Esophagus muscularis mucosa (tissue), 4 donors: ENCODE measurements around the gene EMP1. TPM values are rescaled to one million over a fixed set of nuclear protein-coding genes. Genes with fewer than 3 reads are reported as not detected.
A peak's percentile ranks its signal among the peaks of the same experiment; 100 is the strongest.

Experiments used
- DNase-seq: peaks from one replicate; pipeline ENCODE4 v3.0.0-alpha.2; 2017; ENCODE audit errors: extremely low spot score
- H3K27ac ChIP-seq, 4 donors: fragments of 200-600 bp; sonication (generic); replicated peaks in 1 of 4; 1 replicate in 3 of 4; 2 replicates in 1 of 4; pipeline ENCODE4 v1.5.1; 2016 to 2019; ENCODE audit warnings: mild to moderate bottlenecking in 1 of 4
- H3K27me3 ChIP-seq, 4 donors: fragments of 200-600 bp; sonication (generic); one replicate each; pipeline versions ENCODE4 v1.5.1 to v1.6.0; 2016 to 2019
- H3K36me3 ChIP-seq, 4 donors: fragments of 200-600 bp; sonication (generic); one replicate each; pipeline ENCODE4 v1.5.1; 2016 to 2019
- H3K4me1 ChIP-seq, 4 donors: fragments of 200-600 bp; sonication (generic); one replicate each; pipeline ENCODE4 v1.5.1; 2016 to 2019
- H3K4me3 ChIP-seq, 4 donors: fragments of 200-600 bp; sonication (generic); 1 replicate in 2 of 4; 2 replicates in 2 of 4; pipeline ENCODE4 v1.5.1; 2016 to 2019; ENCODE audit warnings: mild to moderate bottlenecking in 4 of 4, moderate library complexity in 1 of 4
- H3K9me3 ChIP-seq, 4 donors: fragments of 200-600 bp; sonication (generic); 1 replicate in 3 of 4; 2 replicates in 1 of 4; pipeline ENCODE4 v1.5.1; 2016 to 2019
- EP300 ChIP-seq: sonication (generic); formaldehyde crosslinking; IDR thresholded peaks from one replicate; pipeline ENCODE4 v1.6.1; 2017; ENCODE audit warnings: antibody characterized with exemption
- POLR2A ChIP-seq: fragments of 450-650 bp; IDR thresholded peaks from one replicate; pipeline ENCODE4 v1.6.1; 2017; ENCODE audit warnings: antibody characterized with exemption, moderate library complexity, mild to moderate bottlenecking, low read depth
- POLR2AphosphoS5 ChIP-seq, 2 donors: sonication (generic); formaldehyde crosslinking; IDR thresholded peaks; one replicate each; pipeline ENCODE4 v1.6.1; 2017; ENCODE audit warnings: antibody characterized with exemption in 2 of 2
- WGBS: methylation state at CpG from one replicate; pipeline ENCODE4 v1.1.5; 2018; 5-methylcytosine and 5-hydroxymethylcytosine counted together
- intact Hi-C: fragments of 100-400 bp; cut with DNase I; formaldehyde crosslinking; loops from one replicate; pipeline ENCODE4 v1.15.1; 2023
- total RNA-seq, 4 donors: library from RNA; depleted of rRNA; stranded (reverse); fragments of >200 nt; gene quantifications; one replicate each; pipeline versions ENCODE4 v1.1.0 to v1.2.1, GENCODE V29; 2016
- TF ChIP-seq, protein P1 (sequence below), 3 experiments: fragments of 200-600 bp in 2 of 3; fragments of 450-650 bp in 1 of 3; sonication (generic) in 2 of 3; IDR thresholded peaks; one replicate each; pipeline ENCODE4 v1.5.1; 2017 to 2019; ENCODE audit warnings: antibody characterized with exemption in 3 of 3, mild to moderate bottlenecking in 2 of 3, moderate library complexity in 1 of 3

The EMP1 gene
- total RNA-seq, 4 donors from 2014 or later = 42.8 to 425 (median 63.0) TPM

DNA sequence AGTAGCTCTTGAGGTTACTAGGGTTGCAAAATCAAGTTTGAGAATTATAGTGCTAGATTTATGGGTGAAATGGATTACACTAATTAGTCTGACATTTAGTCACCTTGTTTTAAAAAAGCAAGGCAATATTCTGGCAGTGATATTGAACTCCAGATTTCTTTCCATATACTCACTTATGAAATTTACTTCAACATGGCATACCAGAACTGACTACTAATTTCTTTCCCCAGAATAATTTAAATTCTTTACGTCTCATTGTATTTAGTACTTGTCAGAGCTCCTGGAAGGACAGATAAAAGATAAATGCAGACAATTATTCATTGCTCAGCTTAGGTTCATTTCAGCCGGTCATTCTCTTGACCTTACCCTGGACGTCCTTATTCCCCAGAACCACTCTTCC, 24.3 kb downstream of the EMP1 start:
- Histone ChIP-seq H3K27me3 (no peaks in the 10 kb centered on the region), H3K9me3 (peaks cover 0 to 7% (median 0%) of the 10 kb centered on the region in 4 donors), H3K4me1 (peaks cover 0 to 7% (median 5%) of the 10 kb centered on the region in 4 donors), H3K27ac (no peak overlapping the region), H3K36me3 (peaks cover 3 to 37% (median 18%) of the 10 kb centered on the region in 4 donors), H3K4me3 (no peak overlapping the region)
- no peak for DNase-seq
- no peak for TF ChIP-seq POLR2A
- TF ChIP-seq EP300 = no peak
- intact Hi-C loops = no loop called here
- WGBS = 73% methylated on average over 3 of the region's 3 CpGs

- TF ChIP-seq POLR2AphosphoS5 (IDR thresholded peaks at IDR 0.05) (peak in 1 of 2 donors; percentile 10), EP300 (no peak)
- Histone ChIP-seq H3K27me3 (no peaks in the 10 kb centered on the region), H3K4me1 (peaks cover 0 to 7% (median 5%) of the 10 kb centered on the region in 4 donors), H3K9me3 (peaks cover 0 to 7% (median 0%) of the 10 kb centered on the region in 4 donors), H3K4me3 (no peak overlapping the region), H3K27ac (no peak overlapping the region), H3K36me3 (peaks cover 3 to 24% (median 7%) of the 10 kb centered on the region in 4 donors)
- intact Hi-C loops = no loop called here
- 82% methylated on average over 5 of the region's 5 CpGs for WGBS
- peak; percentile 82 for DNase-seq
Measured at GRCh38 chr12:13222076-13222475, 25.6 kb downstream of the EMP1 start.

DNA sequence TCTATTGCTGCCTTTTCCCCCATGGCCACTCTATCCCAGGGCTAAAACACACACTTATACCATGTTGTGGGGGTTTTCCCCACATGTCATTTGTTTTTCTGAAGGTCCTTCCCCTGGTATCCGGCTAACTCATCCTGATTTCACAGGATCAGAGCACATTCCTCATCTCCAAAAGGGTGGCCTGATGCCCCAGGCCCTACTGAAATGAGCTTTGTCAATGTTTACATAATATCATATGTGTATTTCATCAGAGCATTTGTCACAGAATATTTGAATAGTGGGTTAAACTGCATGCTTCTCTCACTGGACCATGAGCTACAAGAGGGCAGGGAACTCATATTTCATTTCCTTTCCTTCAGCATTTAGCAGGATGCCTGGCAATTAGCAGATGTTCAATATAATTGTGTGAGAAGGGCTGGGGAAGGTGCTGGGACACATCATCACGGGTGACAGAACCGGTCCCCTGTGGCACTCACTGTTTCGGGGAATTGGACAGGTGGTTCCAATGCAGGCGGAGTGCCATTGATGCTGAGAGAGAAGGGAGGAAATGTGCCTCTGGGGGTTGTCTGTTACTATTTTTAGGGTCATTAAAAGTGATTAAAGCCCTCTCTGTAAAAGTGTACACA, 26.8 kb downstream of the EMP1 start:
- peak; percentile 57 for DNase-seq
- TF ChIP-seq POLR2AphosphoS5 (IDR thresholded peaks at IDR 0.05) = no peak
- TF ChIP-seq POLR2A = no peak
- no peak for TF ChIP-seq EP300
- TF ChIP-seq, protein P1, sequence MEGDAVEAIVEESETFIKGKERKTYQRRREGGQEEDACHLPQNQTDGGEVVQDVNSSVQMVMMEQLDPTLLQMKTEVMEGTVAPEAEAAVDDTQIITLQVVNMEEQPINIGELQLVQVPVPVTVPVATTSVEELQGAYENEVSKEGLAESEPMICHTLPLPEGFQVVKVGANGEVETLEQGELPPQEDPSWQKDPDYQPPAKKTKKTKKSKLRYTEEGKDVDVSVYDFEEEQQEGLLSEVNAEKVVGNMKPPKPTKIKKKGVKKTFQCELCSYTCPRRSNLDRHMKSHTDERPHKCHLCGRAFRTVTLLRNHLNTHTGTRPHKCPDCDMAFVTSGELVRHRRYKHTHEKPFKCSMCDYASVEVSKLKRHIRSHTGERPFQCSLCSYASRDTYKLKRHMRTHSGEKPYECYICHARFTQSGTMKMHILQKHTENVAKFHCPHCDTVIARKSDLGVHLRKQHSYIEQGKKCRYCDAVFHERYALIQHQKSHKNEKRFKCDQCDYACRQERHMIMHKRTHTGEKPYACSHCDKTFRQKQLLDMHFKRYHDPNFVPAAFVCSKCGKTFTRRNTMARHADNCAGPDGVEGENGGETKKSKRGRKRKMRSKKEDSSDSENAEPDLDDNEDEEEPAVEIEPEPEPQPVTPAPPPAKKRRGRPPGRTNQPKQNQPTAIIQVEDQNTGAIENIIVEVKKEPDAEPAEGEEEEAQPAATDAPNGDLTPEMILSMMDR (IDR thresholded peaks at IDR 0.05) = no peak
- H3K36me3 ChIP-seq = peaks cover 0 to 13% (median 2%) of the 10 kb centered on the region in 4 donors
- H3K4me1 ChIP-seq = peaks cover 0 to 7% (median 5%) of the 10 kb centered on the region in 4 donors
- peaks cover 0 to 7% (median 0%) of the 10 kb centered on the region in 4 donors for H3K9me3 ChIP-seq
- 74% methylated on average over 5 of the region's 5 CpGs for WGBS
- intact Hi-C loops = no loop called here
- no peak overlapping the region for H3K27ac ChIP-seq
- no peaks in the 10 kb centered on the region for H3K27me3 ChIP-seq
- H3K4me3 ChIP-seq = no peak overlapping the region

GRCh38 chr12:13223941-13224340, 27.4 kb downstream of the EMP1 start:
- WGBS = 33% methylated on average over 3 of the region's 3 CpGs
- Histone ChIP-seq H3K36me3 (peaks cover 0 to 7% (median under 1%) of the 10 kb centered on the region in 4 donors), H3K4me3 (no peak overlapping the region), H3K4me1 (peaks cover 0 to 7% (median 5%) of the 10 kb centered on the region in 4 donors), H3K27ac (no peak overlapping the region), H3K27me3 (no peaks in the 10 kb centered on the region), H3K9me3 (peaks cover 0 to 5% (median 0%) of the 10 kb centered on the region in 4 donors)
- TF ChIP-seq POLR2AphosphoS5 (IDR thresholded peaks at IDR 0.05) (no peak), EP300 (no peak), POLR2A (no peak)
- TF ChIP-seq, protein P1 (IDR thresholded peaks at IDR 0.05) = no peak
- peak; percentile 29 for DNase-seq
- intact Hi-C loops = no loop called here

DNA sequence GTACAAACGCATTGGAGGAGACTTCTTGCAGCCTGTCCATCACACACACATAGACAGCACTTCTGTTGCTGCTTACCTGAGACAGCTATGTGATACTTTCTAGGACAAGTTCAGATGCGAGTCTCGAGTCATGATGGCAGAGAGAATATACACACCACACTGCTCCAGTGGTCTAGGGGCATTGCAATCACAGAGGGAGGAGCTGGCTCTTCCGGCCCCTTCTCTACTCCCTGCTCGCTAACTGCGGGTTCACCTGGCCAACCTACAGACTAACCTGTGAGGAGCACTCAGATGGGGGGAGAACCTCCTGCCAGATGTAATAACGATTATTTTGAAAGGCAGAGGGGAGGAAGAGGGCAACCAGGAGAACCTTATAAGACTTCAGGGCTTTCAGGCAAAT, 30.7 kb downstream of the EMP1 start:
- intact Hi-C loops = no loop called here
- Histone ChIP-seq H3K36me3 (no peaks in the 10 kb centered on the region), H3K27ac (no peak overlapping the region), H3K9me3 (no peaks in the 10 kb centered on the region), H3K27me3 (no peaks in the 10 kb centered on the region), H3K4me3 (no peak overlapping the region), H3K4me1 (peaks cover 0 to 6% (median 2%) of the 10 kb centered on the region in 4 donors)
- DNase-seq = peak; percentile 75
- no peak for TF ChIP-seq EP300
- TF ChIP-seq, protein P1 (IDR thresholded peaks at IDR 0.05) = no peak
- no peak for TF ChIP-seq POLR2AphosphoS5 (IDR thresholded peaks at IDR 0.05)
- no peak for TF ChIP-seq POLR2A
- WGBS = 88% methylated on average over 6 of the region's 7 CpGs

- intact Hi-C loops = no loop called here
- 87% methylated on average over 7 of the region's 7 CpGs for WGBS
- DNase-seq = peak; percentile 80
- no peak for TF ChIP-seq POLR2A
- no peak for TF ChIP-seq POLR2AphosphoS5 (IDR thresholded peaks at IDR 0.05)
- TF ChIP-seq, protein P1 (IDR thresholded peaks at IDR 0.05) = no peak
- no peak for TF ChIP-seq EP300
- no peak overlapping the region for H3K27ac ChIP-seq
- no peaks in the 10 kb centered on the region for H3K4me1 ChIP-seq
- H3K36me3 ChIP-seq = no peaks in the 10 kb centered on the region
- H3K4me3 ChIP-seq = no peak overlapping the region
- H3K27me3 ChIP-seq = no peaks in the 10 kb centered on the region
- H3K9me3 ChIP-seq = no peaks in the 10 kb centered on the region
Measured at GRCh38 chr12:13228579-13228978, 32.1 kb downstream of the EMP1 start.
